HCT116 (cell line): ENCODE measurements around the gene RANBP17. TPM values are rescaled to one million over a fixed set of nuclear protein-coding genes. Genes with fewer than 3 reads are reported as not detected.

ENCODE experiments used
- ATAC-seq: fragments of 200-7000 bp; cut with Tn5 transposase; 2 replicates; pipeline ENCODE4 v1.9.1; 2020; ENCODE audit warnings: mild to moderate bottlenecking, moderate library complexity
- BruUV-seq: library from RNA; stranded (reverse); fragments of 400-500 nt; replicated peaks from 2 replicates; lab custom pipeline; 2021; lab: Mats Ljungman, UMichigan
- CTCF ChIA-PET: fragments of 300-600 bp; sonication (Branson Sonifier 250); formaldehyde crosslinking; loops from one replicate; lab custom pipeline; 2021; ENCODE audit warnings: antibody characterized with exemption; lab: Charles Lee
- POLR2A ChIA-PET: fragments of 300-600, 350-600 bp; sonication (Branson Sonifier 250); formaldehyde crosslinking; loops from one replicate; lab custom pipeline; 2021; ENCODE audit warnings: antibody characterized with exemption; lab: Charles Lee
- RAD21 ChIA-PET, 2 experiments: fragments of 300-600 bp; sonication (Branson Sonifier 250); formaldehyde crosslinking; loops; one replicate each; lab custom pipeline; 2023; ENCODE audit warnings: low total read pairs in 2 of 2; ENCODE audit not compliant: uncharacterized antibody in 2 of 2, unreplicated experiment in 2 of 2, low non-redundant PET in 1 of 2; lab: Charles Lee
- DNase-seq: peaks from one replicate; pipeline ENCODE4 v3.0.0-alpha.2; 2010; ENCODE audit warnings: low read depth, low spot score
- H2AFZ ChIP-seq: fragments of 200-600 bp; shearing (Covaris generic), sonication (generic); 2 replicates; pipeline ENCODE4 v1.6.1; 2017; ENCODE audit warnings: low read depth, mixed run types, mixed read lengths, antibody characterized with exemption, low read length; ENCODE audit not compliant: poor library complexity, severe bottlenecking
- H3K27ac ChIP-seq: 2 replicates; pipeline ENCODE4 v1.5.1; 2012; ENCODE audit warnings: low read depth, low read length
- H3K27me3 ChIP-seq: fragments of 200-600 bp; sonication (generic); 2 replicates; pipeline ENCODE4 v1.6.1; 2016; ENCODE audit warnings: mixed run types, low read length, mixed read lengths; ENCODE audit not compliant: insufficient read depth
- H3K36me3 ChIP-seq, 2 experiments: fragments of 200-500 bp in 1 of 2; fragments of 200-600 bp in 1 of 2; sonication (Bioruptor generic) in 1 of 2; sonication (generic) in 1 of 2; 2 replicates each; pipeline versions ENCODE4 v1.5.1 to v1.6.1; 2014 to 2016; ENCODE audit warnings: low read length in 2 of 2, inconsistent platforms in 1 of 2, mixed read lengths in 1 of 2, mixed run types in 1 of 2; ENCODE audit not compliant: insufficient read depth in 2 of 2, control insufficient read depth in 1 of 2
- H3K4me1 ChIP-seq, 2 experiments: fragments of 200-600 bp in 1 of 2; sonication (generic) in 1 of 2; 2 replicates each; pipeline versions ENCODE4 v1.5.1 to v1.6.1; 2012 to 2017; ENCODE audit warnings: low read length in 2 of 2, inconsistent platforms in 1 of 2, mild to moderate bottlenecking in 1 of 2, mixed read lengths in 1 of 2, mixed run types in 1 of 2, moderate library complexity in 1 of 2; ENCODE audit not compliant: insufficient read depth in 2 of 2, control insufficient read depth in 1 of 2
- H3K4me2 ChIP-seq: fragments of 200-600 bp; sonication (generic); 2 replicates; pipeline ENCODE4 v1.6.1; 2017; ENCODE audit warnings: mixed run types, low read length, mixed read lengths
- H3K4me3 ChIP-seq, 2 experiments: fragments of 200-600 bp in 1 of 2; sonication (generic) in 1 of 2; replicated peaks in 1 of 2; 2 replicates each; pipeline ENCODE4 v1.5.1; 2011 to 2016; ENCODE audit warnings: low read length in 2 of 2, control low read depth in 1 of 2, low read depth in 1 of 2, mild to moderate bottlenecking in 1 of 2, mixed read lengths in 1 of 2, mixed run types in 1 of 2
- H3K79me2 ChIP-seq: fragments of 200-600 bp; sonication (generic); 2 replicates; pipeline ENCODE4 v1.6.1; 2017; ENCODE audit warnings: mild to moderate bottlenecking, mixed run types, low read length, moderate library complexity, mixed read lengths; ENCODE audit not compliant: insufficient read depth
- H3K9ac ChIP-seq: fragments of 200-600 bp; sonication (generic); 2 replicates; pipeline ENCODE4 v1.6.1; 2016; ENCODE audit warnings: low read length, mixed read lengths
- H3K9me2 ChIP-seq: fragments of 200-600 bp; sonication (generic), shearing (Covaris generic); 2 replicates; pipeline ENCODE4 v1.6.1; 2017; ENCODE audit warnings: mixed run types, mild to moderate bottlenecking, moderate library complexity; ENCODE audit not compliant: insufficient read depth
- H3K9me3 ChIP-seq, 2 experiments: fragments of 200-500 bp in 1 of 2; fragments of 200-600 bp in 1 of 2; sonication (Bioruptor generic) in 1 of 2; sonication (generic) in 1 of 2; 2 replicates each; pipeline ENCODE4 v1.6.1; 2014 to 2017; ENCODE audit warnings: low read length in 2 of 2, mixed read lengths in 2 of 2, inconsistent platforms in 1 of 2, low read depth in 1 of 2, mild to moderate bottlenecking in 1 of 2, mixed run types in 1 of 2, moderate library complexity in 1 of 2; ENCODE audit not compliant: control insufficient read depth in 1 of 2, insufficient read depth in 1 of 2
- H4K20me1 ChIP-seq: fragments of 200-600 bp; sonication (generic), shearing (Covaris generic); 2 replicates; pipeline ENCODE4 v1.6.1; 2017; ENCODE audit warnings: mixed run types, mild to moderate bottlenecking, moderate library complexity; ENCODE audit not compliant: insufficient read depth
- JUND ChIP-seq: IDR thresholded peaks from 2 replicates; pipeline ENCODE4 v1.6.1; 2012
- POLR2A ChIP-seq: IDR thresholded peaks from 2 replicates; pipeline ENCODE4 v1.7.0; 2011; ENCODE audit warnings: borderline replicate concordance; ENCODE audit not compliant: insufficient read depth, insufficient read length; ENCODE audit errors: extremely low read depth
- RAD21 ChIP-seq: IDR thresholded peaks from 2 replicates; pipeline ENCODE4 v1.6.1; 2012; ENCODE audit warnings: low read depth, mild to moderate bottlenecking
- YY1 ChIP-seq: IDR thresholded peaks from 2 replicates; pipeline ENCODE4 v1.6.1; 2011; ENCODE audit warnings: low read length, low read depth, moderate library complexity, mild to moderate bottlenecking; ENCODE audit not compliant: insufficient replicate concordance; ENCODE audit errors: extremely low read depth
- ZFX ChIP-seq: fragments of 450-650 bp; IDR thresholded peaks from 2 replicates; pipeline ENCODE4 v1.6.1; 2017
- intact Hi-C: fragments of 100-400 bp; cut with micrococcal nuclease; formaldehyde crosslinking; loops from 2 replicates; pipeline ENCODE4 v1.10.0; 2022
- total RNA-seq: library from RNA; stranded (reverse); gene quantifications from one replicate; pipeline ENCODE4 v1.2.1, GENCODE V29; 2021; ENCODE audit not compliant: unreplicated experiment
- TF ChIP-seq, protein P1 (sequence below): IDR thresholded peaks from 2 replicates; pipeline ENCODE4 v1.6.1; 2012; ENCODE audit warnings: low read depth

RANBP17 gene
- total RNA-seq, 1 experiment from 2014 or later, result 18.2 TPM

DNA sequence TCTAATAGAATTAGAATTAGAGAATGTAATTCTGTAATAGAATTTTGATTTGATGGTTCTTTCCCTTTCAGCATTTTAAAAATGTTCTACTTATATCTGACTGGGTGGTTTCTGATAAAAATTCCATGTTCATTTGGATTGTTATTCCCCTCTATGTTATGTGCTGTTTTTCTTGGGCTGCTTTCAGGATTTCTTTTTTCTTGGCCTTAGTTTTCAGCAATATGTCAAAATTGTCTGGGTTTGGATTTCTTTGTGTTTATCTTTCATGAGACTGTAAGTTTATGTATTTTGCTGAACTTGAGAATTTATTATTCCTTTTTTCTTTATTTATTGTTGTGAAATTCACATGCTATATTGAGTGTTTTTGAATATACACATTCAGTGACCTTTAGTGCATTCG, 189.1 kb downstream of the RANBP17 start (continued):
- TF ChIP-seq, protein P1, sequence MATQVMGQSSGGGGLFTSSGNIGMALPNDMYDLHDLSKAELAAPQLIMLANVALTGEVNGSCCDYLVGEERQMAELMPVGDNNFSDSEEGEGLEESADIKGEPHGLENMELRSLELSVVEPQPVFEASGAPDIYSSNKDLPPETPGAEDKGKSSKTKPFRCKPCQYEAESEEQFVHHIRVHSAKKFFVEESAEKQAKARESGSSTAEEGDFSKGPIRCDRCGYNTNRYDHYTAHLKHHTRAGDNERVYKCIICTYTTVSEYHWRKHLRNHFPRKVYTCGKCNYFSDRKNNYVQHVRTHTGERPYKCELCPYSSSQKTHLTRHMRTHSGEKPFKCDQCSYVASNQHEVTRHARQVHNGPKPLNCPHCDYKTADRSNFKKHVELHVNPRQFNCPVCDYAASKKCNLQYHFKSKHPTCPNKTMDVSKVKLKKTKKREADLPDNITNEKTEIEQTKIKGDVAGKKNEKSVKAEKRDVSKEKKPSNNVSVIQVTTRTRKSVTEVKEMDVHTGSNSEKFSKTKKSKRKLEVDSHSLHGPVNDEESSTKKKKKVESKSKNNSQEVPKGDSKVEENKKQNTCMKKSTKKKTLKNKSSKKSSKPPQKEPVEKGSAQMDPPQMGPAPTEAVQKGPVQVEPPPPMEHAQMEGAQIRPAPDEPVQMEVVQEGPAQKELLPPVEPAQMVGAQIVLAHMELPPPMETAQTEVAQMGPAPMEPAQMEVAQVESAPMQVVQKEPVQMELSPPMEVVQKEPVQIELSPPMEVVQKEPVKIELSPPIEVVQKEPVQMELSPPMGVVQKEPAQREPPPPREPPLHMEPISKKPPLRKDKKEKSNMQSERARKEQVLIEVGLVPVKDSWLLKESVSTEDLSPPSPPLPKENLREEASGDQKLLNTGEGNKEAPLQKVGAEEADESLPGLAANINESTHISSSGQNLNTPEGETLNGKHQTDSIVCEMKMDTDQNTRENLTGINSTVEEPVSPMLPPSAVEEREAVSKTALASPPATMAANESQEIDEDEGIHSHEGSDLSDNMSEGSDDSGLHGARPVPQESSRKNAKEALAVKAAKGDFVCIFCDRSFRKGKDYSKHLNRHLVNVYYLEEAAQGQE, result no peak
- TF ChIP-seq YY1 (no peak), RAD21 (no peak), ZFX (no peak)

DNA sequence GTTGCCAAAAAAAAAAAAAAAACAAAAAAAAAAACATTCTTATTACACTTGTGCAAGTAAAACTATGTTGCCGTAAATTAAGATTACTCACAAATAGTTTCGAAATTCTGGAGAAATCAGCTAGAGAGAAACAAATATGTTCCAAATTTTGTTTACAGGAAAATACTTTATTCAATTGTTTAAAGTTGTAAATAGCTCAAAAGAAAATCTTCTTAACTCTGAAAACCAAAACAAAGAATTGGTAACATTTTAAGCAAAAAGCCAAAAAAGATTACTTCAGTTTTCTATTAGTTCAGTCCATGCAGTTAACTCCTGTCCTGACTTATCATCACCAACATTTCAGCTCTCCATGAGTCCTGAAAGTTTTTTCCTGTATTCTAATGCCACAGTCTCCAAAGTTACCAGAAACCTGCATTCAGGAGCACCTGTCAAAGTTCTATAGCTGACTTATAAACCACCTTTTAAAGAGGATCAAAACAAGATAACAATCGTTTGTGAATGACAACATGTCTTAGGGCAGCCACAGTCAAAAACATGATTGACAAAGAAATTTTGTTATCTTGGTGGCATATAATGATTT, 194.1 kb downstream of the RANBP17 start:
- POLR2A ChIA-PET, result no interaction called here
- RAD21 ChIA-PET, result no interaction called here
- Histone ChIP-seq H4K20me1 (no peaks in the 10 kb centered on the region), H3K9me3 (no peaks in the 10 kb centered on the region), H3K9me2 (no peaks in the 10 kb centered on the region), H2AFZ (no peak overlapping the region), H3K4me3 (no peak overlapping the region), H3K27ac (no peak overlapping the region), H3K4me1 (no peaks in the 10 kb centered on the region), H3K9ac (no peak overlapping the region), H3K27me3 (no peaks in the 10 kb centered on the region), H3K79me2 (no peaks in the 10 kb centered on the region), H3K36me3 (no peaks in the 10 kb centered on the region), H3K4me2 (no peak overlapping the region)
- no peak for TF ChIP-seq ZFX
- no peak for TF ChIP-seq YY1
- no peak for TF ChIP-seq RAD21
- TF ChIP-seq, protein P1, result no peak
- no peak for TF ChIP-seq POLR2A
- no peak for TF ChIP-seq JUND
- intact Hi-C loops, result no loop called here
- no TSS peak for BruUV-seq
- CTCF ChIA-PET, result no interaction called here
- no peak for ATAC-seq
- DNase-seq, result no peak
